NCI-H2196 (cell line): ENCODE results near the gene TCP11L2.

ENCODE experiments used
- DNase-seq: peaks from one replicate; lab custom pipeline; 2025; ENCODE audit not compliant: unreplicated experiment; lab: John Stamatoyannopoulos, UW

TCP11L2 gene

DNA sequence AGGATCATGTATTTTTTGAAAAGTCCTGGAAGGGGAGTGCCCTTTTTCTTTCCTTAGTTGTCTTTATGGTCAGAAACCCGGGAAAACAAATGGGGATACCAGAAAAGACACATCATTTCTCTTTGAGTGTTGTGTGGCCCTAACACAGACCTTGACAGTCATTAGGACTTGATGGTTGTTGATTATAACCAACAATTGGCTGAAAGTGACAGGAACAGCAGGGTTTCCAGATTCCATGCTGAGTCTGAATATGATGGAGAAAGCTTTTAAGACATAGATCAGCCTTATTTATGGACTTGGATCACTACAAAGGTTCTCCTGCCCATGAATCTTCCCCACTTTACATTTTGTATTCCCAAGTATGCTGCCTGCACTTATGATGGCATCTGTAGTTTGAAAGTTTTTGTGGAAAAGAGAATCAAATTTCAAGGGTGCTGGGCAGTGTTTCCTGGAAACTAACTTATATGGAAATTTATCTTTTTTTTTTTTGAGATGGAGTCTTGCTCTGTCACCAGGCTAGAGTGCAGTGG is 85.4 kb downstream of the TCP11L2 start:
- DNase-seq: no peak

DNA sequence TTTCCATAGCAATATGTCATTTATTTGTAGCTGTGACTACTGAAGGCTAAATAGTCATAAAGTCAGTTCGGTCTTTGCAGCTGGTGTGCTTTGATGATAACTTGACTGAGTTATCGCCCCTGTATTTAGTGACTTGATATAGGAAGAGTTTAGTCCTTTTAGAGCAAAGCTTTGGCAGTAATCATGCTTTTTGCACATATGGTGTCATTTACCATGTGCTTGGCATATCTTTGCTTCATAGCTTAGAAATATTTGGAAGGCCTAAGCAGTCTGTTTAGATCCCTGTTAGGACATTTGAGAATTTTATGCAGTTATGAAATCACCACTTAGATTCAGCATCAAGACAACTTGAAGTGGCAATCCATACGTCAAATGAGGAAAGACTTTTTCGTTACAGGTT is 86.6 kb downstream of the TCP11L2 start:
- DNase-seq: no peak

DNA sequence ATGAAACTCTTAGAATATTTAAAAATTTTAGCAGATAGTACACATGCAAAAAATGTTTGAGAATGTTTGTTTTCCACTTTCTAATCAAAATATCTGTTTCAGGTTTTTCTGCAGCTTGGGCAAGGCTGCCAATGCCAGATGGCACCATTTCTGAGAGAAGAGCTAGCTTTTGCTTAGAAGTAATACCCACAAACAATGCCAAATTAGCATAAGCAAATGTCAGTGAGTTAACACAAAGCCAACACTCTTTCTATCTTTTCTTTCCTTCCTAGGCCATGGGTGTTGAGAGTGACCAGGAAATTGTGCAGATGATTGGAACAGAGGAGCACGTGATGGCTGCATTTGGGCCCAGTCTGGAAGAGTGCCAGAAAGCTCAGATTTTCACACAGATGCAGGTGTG is 90.2 kb downstream of the TCP11L2 start:
- no peak for DNase-seq
